Naive B cell (primary cell): ENCODE data around the gene PHF14. TPM values are rescaled to one million over a fixed set of nuclear protein-coding genes. Genes with fewer than 3 reads are reported as not detected.

Experiments used
- ATAC-seq, 2 donors: fragments of 150-1000 bp; cut with Tn5 transposase; 2 replicates each; pipeline ENCODE4 v1.10.0; 2021; ENCODE audit warnings: low read depth in 2 of 2, mild to moderate bottlenecking in 2 of 2, moderate library complexity in 2 of 2
- DNase-seq: peaks from one replicate; pipeline ENCODE4 v3.0.0; 2022
- H3K27ac Mint-ChIP-seq, 6 donors: one replicate each; pipeline ENCODE4 v1.8.0; 2020 to 2022; ENCODE audit warnings: mild to moderate bottlenecking in 6 of 6, mixed read lengths in 6 of 6, moderate library complexity in 5 of 6, inconsistent platforms in 2 of 6
- H3K27me3 Mint-ChIP-seq, 3 donors: one replicate each; pipeline ENCODE4 v1.8.0; 2021 to 2022; ENCODE audit warnings: mixed read lengths in 3 of 3, mild to moderate bottlenecking in 1 of 3
- H3K36me3 Mint-ChIP-seq, 2 donors: one replicate each; pipeline ENCODE4 v1.8.0; 2020 to 2022; ENCODE audit warnings: mixed read lengths in 2 of 2, inconsistent platforms in 1 of 2, mild to moderate bottlenecking in 1 of 2
- H3K4me1 Mint-ChIP-seq, 3 donors: one replicate each; pipeline ENCODE4 v1.8.0; 2020 to 2022; ENCODE audit warnings: mixed read lengths in 3 of 3, inconsistent platforms in 1 of 3, mild to moderate bottlenecking in 1 of 3, moderate library complexity in 1 of 3
- H3K4me3 Mint-ChIP-seq, 8 donors: one replicate each; pipeline ENCODE4 v1.8.0; 2020 to 2022; ENCODE audit warnings: mild to moderate bottlenecking in 8 of 8, mixed read lengths in 8 of 8, moderate library complexity in 8 of 8, inconsistent platforms in 2 of 8
- H3K9me3 Mint-ChIP-seq, 7 donors: one replicate each; pipeline ENCODE4 v1.8.0; 2020 to 2022; ENCODE audit warnings: mixed read lengths in 7 of 7, mild to moderate bottlenecking in 5 of 7, inconsistent platforms in 2 of 7, moderate library complexity in 1 of 7
- polyA plus RNA-seq, 6 donors: library from polyadenylated mRNA; unstranded; fragments of 300-500 nt; fragmentation: Illumina TruSeq; gene quantifications; one replicate each; pipeline ENCODE4 v1.2.3, GENCODE V29; 2021; ENCODE audit warnings: low read depth in 6 of 6

Gene PHF14
- polyA plus RNA-seq, 6 donors from 2014 or later: 9.6 to 14.3 (median 13.4) TPM

- no peaks in the 10 kb centered on the region for H3K4me1 Mint-ChIP-seq
- H3K4me3 Mint-ChIP-seq: no peak overlapping the region
- H3K36me3 Mint-ChIP-seq: peaks cover 0 to 9% of the 10 kb centered on the region in 2 donors
- DNase-seq (no peak), ATAC-seq (no peak)
- no peak overlapping the region for H3K27ac Mint-ChIP-seq
- H3K27me3 Mint-ChIP-seq: no peaks in the 10 kb centered on the region
- peaks cover 0 to 1% (median 0%) of the 10 kb centered on the region in 7 donors for H3K9me3 Mint-ChIP-seq
Measured at GRCh38 chr7:11082552-11083213, 109.0 kb downstream of the PHF14 start.

- no peak for ATAC-seq
- no peak for DNase-seq
- Mint-ChIP-seq H3K27ac (peak overlapping the region in 1 of 6 donors; percentile 20), H3K36me3 (peaks cover 0 to 9% of the 10 kb centered on the region in 2 donors), H3K4me1 (no peaks in the 10 kb centered on the region), H3K9me3 (peaks cover 0 to 1% (median 0%) of the 10 kb centered on the region in 7 donors), H3K27me3 (no peaks in the 10 kb centered on the region), H3K4me3 (no peak overlapping the region)
Measured at GRCh38 chr7:11083214-11083568, 109.5 kb downstream of the PHF14 start.

DNA sequence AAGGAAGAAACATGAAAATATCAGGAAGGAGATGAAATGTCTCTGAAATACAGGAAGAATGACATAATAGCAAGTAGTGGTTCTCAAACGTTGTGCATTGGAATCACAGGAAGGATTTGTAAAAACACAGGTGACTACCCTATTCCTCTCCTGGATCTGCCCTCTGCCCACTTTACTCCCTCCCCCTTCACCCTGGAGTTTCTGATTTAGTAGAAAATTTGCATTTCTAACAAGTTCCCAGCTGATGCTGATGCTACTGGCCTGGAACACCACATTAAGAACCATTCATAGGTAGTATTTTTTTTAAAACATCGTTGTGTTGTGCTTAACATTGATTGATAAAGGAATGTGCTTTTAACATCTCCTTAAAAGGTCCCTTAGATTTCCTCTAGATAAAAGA lies 130.9 kb downstream of the PHF14 start:
- H3K27ac Mint-ChIP-seq: peak overlapping the region in 1 of 6 donors; percentile 3

DNA sequence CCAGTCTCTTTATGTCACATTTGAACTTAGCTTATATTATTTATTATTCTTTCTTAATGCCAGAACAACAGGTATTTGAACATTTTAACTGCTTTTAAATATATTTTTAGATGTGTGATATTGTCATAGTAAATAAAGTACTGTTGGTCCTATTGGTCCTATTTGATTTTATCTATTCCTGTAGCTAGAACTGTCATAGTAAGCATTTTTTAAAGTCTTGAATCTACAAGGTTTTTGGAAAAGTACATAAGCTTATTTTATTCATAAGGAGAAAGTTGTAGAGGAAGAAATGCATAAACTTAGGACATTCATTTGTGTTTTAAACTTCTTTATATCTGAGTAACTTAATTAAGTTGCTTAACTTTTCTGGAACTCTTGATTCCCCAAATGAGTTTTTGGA lies 136.0 kb downstream of the PHF14 start:
- ATAC-seq: no peak
- Mint-ChIP-seq H3K27ac (no peak overlapping the region), H3K4me3 (no peak overlapping the region), H3K27me3 (no peaks in the 10 kb centered on the region), H3K36me3 (no peaks in the 10 kb centered on the region), H3K9me3 (no peaks in the 10 kb centered on the region), H3K4me1 (no peaks in the 10 kb centered on the region)
- DNase-seq: no peak

More for the DNA sequence above, 130.9 kb downstream of the PHF14 start:
- no peaks in the 10 kb centered on the region for H3K4me1 Mint-ChIP-seq
- DNase-seq: no peak
- peaks cover 0 to 6% of the 10 kb centered on the region in 2 donors for H3K36me3 Mint-ChIP-seq
- H3K9me3 Mint-ChIP-seq: no peaks in the 10 kb centered on the region
- H3K27me3 Mint-ChIP-seq: no peaks in the 10 kb centered on the region
- no peak overlapping the region for H3K4me3 Mint-ChIP-seq
- no peak for ATAC-seq

- peaks cover 18 to 39% of the 10 kb centered on the region in 2 donors for H3K36me3 Mint-ChIP-seq
- no peaks in the 10 kb centered on the region for H3K4me1 Mint-ChIP-seq
- H3K27ac Mint-ChIP-seq: no peak overlapping the region
- peaks cover 0 to 3% (median 0%) of the 10 kb centered on the region in 7 donors for H3K9me3 Mint-ChIP-seq
- H3K4me3 Mint-ChIP-seq: no peak overlapping the region
- ATAC-seq (no peak), DNase-seq (no peak)
- H3K27me3 Mint-ChIP-seq: no peaks in the 10 kb centered on the region
Measured at GRCh38 chr7:11120068-11120664, 146.5 kb downstream of the PHF14 start.

DNA sequence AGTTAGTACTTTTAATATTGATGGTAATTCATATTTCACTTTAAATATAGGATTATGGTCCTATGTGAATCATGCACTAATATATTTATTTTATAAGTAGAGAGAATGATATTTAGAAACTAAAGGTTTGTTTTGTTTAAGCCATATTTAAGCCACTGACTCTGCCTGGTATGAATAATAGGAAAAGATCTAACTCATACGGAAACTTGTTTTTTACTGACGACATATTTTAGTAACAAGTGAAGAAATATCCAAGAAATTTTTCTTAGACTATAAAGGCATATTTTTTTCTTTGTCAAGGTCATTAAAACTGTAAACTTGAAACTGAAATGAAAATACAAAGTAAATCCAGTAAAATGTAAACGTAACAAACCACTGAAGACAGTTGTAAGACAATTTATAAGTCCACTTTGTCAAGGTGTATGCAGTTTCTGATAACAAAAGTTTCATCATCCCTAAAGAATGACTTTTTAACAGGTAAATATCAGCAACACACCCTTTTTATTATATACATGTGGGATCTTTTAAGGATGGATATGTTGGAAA lies 147.1 kb downstream of the PHF14 start:
- no peak for ATAC-seq
- no peak overlapping the region for H3K4me3 Mint-ChIP-seq
- H3K9me3 Mint-ChIP-seq: peaks cover 0 to 3% (median 0%) of the 10 kb centered on the region in 7 donors
- no peaks in the 10 kb centered on the region for H3K27me3 Mint-ChIP-seq
- H3K36me3 Mint-ChIP-seq: peaks cover 18 to 34% of the 10 kb centered on the region in 2 donors
- H3K27ac Mint-ChIP-seq: no peak overlapping the region
- no peaks in the 10 kb centered on the region for H3K4me1 Mint-ChIP-seq
- no peak for DNase-seq

DNA sequence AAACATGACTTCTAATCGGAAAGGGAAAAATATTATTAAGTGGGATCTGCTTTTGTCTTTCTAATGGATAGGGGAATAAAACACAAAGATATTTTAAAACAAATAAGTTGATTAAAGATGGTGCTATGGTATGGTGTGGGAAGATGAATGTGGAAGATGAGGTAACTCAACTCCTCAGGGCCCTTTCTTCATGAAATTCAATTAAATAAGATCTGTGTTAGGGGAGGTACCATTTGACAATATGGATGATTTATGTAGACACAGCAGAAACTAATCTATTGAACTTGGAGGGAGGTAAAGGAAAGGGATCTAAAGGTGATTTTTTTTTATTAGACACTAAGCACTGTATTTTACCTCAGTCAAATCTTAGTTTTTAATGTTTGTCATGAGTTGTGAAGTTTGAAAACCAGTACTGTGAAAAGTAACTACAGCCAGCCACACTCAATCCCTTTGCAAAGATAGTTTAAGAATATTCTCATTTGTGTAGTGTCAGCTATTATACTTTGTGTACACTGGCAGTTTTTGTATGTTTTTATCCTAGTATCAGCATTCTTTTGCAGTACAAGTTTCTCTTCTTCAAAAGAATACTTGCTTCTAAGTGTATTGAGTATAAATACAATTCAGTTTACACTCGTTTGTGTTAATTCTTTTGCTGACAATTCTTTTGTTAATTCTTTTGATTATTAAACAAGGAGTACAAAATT lies 151.3 kb downstream of the PHF14 start:
- Mint-ChIP-seq H3K36me3 (peaks cover 10 to 19% of the 10 kb centered on the region in 2 donors), H3K27me3 (no peaks in the 10 kb centered on the region), H3K4me3 (no peak overlapping the region), H3K4me1 (peaks cover 3 to 21% (median 11%) of the 10 kb centered on the region in 3 donors), H3K27ac (peak overlapping the region in 2 of 6 donors; percentile 21 to 56), H3K9me3 (peaks cover 0 to 3% (median 0%) of the 10 kb centered on the region in 7 donors)
- ATAC-seq: no peak
- no peak for DNase-seq

DNA sequence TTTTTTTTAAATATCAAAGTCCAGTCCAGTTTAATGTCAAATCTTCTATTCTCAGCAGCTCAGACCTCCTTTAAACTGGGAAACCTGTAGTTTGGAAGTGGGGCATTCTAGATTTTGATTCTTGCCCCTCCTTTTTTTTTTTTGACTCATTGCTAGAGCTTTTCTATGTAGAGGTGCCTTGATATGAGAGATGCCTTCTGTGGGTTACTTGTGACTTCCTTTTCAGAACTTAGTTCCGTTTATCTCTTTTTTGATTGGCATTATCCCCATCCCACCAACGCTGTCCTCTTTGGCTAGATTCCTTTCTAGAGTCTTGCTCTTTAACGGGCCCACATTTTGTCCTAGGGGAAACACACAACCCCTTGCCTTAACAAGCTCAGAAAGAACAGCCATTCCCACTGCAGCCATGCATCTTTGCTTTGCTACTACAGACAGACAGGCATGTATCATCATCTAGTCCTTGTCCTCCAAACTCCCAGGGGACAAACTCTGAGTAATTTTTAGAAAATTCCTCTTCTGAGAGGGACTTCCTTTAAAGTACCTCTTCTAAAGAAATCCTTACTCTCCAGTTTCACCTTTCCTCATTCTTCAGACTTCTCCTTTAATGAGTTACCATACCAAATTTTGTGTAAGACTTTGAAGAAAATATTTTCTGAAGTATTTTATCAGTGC lies 153.6 kb downstream of the PHF14 start:
- ATAC-seq: no peak
- no peak overlapping the region for H3K4me3 Mint-ChIP-seq
- peaks cover 3 to 21% (median 11%) of the 10 kb centered on the region in 3 donors for H3K4me1 Mint-ChIP-seq
- H3K27ac Mint-ChIP-seq: peak overlapping the region in 3 of 6 donors; percentile 32 to 90 (median 72)
- no peaks in the 10 kb centered on the region for H3K27me3 Mint-ChIP-seq
- peaks cover 8 to 14% of the 10 kb centered on the region in 2 donors for H3K36me3 Mint-ChIP-seq
- H3K9me3 Mint-ChIP-seq: no peaks in the 10 kb centered on the region
- no peak for DNase-seq

DNA sequence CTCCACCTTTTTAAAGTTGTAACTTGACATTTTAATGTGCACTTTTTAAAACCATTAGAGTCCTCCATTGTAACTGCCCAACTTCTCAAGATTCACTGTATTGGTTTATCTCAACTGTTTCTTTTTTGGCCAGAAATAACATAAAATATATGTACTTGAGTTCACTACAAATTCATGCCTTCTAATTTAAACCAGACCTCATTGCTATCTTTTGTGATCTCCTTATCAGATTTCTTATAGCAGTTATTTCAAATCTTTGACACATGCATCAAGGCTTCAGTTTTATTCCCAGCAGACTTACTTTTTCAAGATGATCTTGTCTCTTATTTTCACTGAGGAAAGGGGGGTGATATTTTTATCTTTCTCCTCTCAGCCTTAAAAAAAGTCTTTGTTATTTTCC lies 154.3 kb downstream of the PHF14 start:
- Mint-ChIP-seq H3K9me3 (no peaks in the 10 kb centered on the region), H3K4me1 (peaks cover 3 to 21% (median 11%) of the 10 kb centered on the region in 3 donors), H3K27me3 (no peaks in the 10 kb centered on the region), H3K36me3 (peaks cover 8 to 11% of the 10 kb centered on the region in 2 donors), H3K27ac (peak overlapping the region in 4 of 6 donors; percentile 18 to 73 (median 25)), H3K4me3 (no peak overlapping the region)
- no peak for ATAC-seq
- no peak for DNase-seq

- DNase-seq (no peak), ATAC-seq (no peak)
- H3K27me3 Mint-ChIP-seq: no peaks in the 10 kb centered on the region
- no peak overlapping the region for H3K4me3 Mint-ChIP-seq
- H3K36me3 Mint-ChIP-seq: peaks cover 8 to 10% of the 10 kb centered on the region in 2 donors
- no peaks in the 10 kb centered on the region for H3K9me3 Mint-ChIP-seq
- H3K27ac Mint-ChIP-seq: peak overlapping the region in 4 of 6 donors; percentile 18 to 75 (median 25)
- peaks cover 3 to 21% (median 11%) of the 10 kb centered on the region in 3 donors for H3K4me1 Mint-ChIP-seq
Measured at GRCh38 chr7:11128498-11128897, 154.8 kb downstream of the PHF14 start.

- no peak overlapping the region for H3K27ac Mint-ChIP-seq
- H3K4me1 Mint-ChIP-seq: peaks cover 3 to 21% (median 11%) of the 10 kb centered on the region in 3 donors
- H3K4me3 Mint-ChIP-seq: no peak overlapping the region
- H3K27me3 Mint-ChIP-seq: no peaks in the 10 kb centered on the region
- no peaks in the 10 kb centered on the region for H3K9me3 Mint-ChIP-seq
- H3K36me3 Mint-ChIP-seq: peaks cover 8 to 13% of the 10 kb centered on the region in 2 donors
- DNase-seq (no peak), ATAC-seq (no peak)
Measured at GRCh38 chr7:11130012-11130411, 156.3 kb downstream of the PHF14 start.

- Mint-ChIP-seq H3K4me1 (peaks cover 3 to 21% (median 11%) of the 10 kb centered on the region in 3 donors), H3K27me3 (no peaks in the 10 kb centered on the region), H3K36me3 (peaks cover 8 to 13% of the 10 kb centered on the region in 2 donors), H3K4me3 (no peak overlapping the region), H3K27ac (peak overlapping the region in 1 of 6 donors; percentile 35), H3K9me3 (no peaks in the 10 kb centered on the region)
- DNase-seq (no peak), ATAC-seq (no peak)
Measured at GRCh38 chr7:11130601-11131000, 156.9 kb downstream of the PHF14 start.

GRCh38 chr7:11133436-11133959 lies 159.8 kb downstream of the PHF14 start:
- no peak for ATAC-seq
- Mint-ChIP-seq H3K4me1 (peaks cover 0 to 2% (median 0%) of the 10 kb centered on the region in 3 donors), H3K9me3 (no peaks in the 10 kb centered on the region), H3K27me3 (no peaks in the 10 kb centered on the region), H3K36me3 (peaks cover 8 to 13% of the 10 kb centered on the region in 2 donors), H3K27ac (no peak overlapping the region), H3K4me3 (no peak overlapping the region)
- DNase-seq: no peak
